AG20443 (cell line): Measurements from ENCODE around the gene HIGD2B.
"Not testable (repeated sequence)": the region's sequence is repeated elsewhere in the genome, so short reads cannot be mapped to it uniquely, and the experiment has no call there.

Experiments
- DNase-seq: peaks from one replicate; pipeline ENCODE4 v3.0.0; 2012; ENCODE audit warnings: low spot score, mixed read lengths

The HIGD2B gene, protein sequence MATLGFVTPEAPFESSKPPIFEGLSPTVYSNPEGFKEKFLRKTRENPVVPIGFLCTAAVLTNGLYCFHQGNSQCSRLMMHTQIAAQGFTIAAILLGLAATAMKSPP

GRCh38 chr15:72685925-72686794, at the start of gene HIGD2B, which contains the start of gene BBS4:
HIGD2B (minus strand) TSS chr15:72686182; CDS start chr15:72676374, 9,808 bp downstream.
BBS4 (plus strand) TSS chr15:72686207; CDS start chr15:72686228, 21 bp downstream.
- DNase-seq: peak; percentile 92

- DNase-seq: no peak
These were observed 49.1 kb upstream of the HIGD2B start for GRCh38 chr15:72735111-72735510.

DNA sequence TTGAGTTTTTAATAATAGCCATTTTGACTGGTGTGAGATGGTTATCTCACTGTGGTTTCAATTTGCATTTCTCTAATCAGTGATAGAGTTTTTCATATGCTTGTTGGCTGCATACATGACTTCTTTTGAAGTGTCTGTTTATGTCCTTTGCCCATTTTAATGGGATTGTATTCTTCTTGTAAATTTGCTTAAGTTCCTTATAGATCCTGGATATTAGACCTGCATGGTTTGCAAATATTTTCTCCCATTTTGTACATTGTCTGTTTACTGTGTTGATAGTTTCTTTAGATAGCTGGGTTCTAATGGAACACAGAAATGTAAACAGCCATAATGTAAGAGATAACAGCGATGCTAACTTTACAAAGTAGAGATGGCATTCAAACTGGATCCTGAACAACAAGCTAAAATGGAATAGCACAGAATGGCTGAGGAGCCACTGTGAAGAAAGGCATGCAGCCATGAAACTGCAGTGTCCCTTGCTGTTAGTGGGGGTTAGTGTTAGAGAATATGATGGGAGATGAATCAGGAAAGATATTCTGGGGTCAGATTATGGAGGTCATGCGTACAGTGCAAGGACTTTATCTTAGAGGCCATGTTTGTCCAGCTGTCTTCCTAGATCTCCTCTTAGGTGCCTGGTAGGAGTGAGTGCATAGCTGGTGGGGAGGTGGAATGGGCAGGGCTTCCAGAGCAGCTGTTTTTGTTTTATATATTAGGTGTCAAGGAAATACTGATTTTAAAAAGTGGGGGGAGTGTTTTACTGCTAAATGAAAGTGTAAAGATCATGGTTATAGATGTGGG, 48.2 kb upstream of the HIGD2B start:
- no peak for DNase-seq

- DNase-seq: no peak
These were observed 46.5 kb upstream of the HIGD2B start for GRCh38 chr15:72732516-72732915.

DNA sequence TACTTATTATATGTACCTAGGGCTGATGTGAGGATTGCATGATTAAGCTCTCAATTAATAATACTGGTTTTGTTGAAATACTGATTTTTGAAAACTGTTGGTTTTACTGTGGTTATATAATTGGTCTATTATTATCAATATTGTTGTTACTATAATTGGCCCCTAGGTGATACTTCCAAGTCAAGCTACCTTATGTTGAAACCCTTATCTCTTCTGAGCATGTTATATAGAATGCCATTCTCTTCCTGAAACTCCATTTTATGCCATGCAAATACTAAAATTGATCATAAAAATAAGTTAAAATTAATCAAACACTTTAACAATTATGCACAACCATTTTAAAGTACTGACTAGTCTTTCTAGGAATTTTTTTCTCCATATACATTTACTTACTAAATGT, 46.1 kb upstream of the HIGD2B start:
- no peak for DNase-seq

- DNase-seq: no peak
These were observed 42.8 kb upstream of the HIGD2B start for GRCh38 chr15:72728821-72729220.

DNA sequence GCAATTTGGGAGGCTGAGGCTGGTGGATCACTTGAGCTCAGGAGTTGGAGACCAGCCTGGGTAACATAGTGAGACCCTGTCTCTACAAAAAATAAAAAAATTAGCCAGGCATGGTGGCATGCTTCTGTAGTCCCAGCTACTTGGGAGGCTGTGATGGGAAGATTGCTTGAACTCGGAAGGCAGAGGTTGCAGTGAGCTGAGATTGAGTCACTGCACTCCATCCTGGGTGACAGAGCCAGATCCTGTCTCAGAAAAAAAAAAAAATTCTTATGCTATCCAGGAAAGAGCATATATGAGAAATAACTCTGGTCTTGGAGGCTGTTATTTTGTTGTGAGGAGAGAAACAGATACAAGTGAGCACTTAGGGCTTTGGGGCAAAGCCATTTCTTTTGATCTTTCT, 42.3 kb upstream of the HIGD2B start:
- DNase-seq: not testable (repeated sequence)

- DNase-seq: no peak
These were observed 41.2 kb upstream of the HIGD2B start for GRCh38 chr15:72727154-72727553.

DNA sequence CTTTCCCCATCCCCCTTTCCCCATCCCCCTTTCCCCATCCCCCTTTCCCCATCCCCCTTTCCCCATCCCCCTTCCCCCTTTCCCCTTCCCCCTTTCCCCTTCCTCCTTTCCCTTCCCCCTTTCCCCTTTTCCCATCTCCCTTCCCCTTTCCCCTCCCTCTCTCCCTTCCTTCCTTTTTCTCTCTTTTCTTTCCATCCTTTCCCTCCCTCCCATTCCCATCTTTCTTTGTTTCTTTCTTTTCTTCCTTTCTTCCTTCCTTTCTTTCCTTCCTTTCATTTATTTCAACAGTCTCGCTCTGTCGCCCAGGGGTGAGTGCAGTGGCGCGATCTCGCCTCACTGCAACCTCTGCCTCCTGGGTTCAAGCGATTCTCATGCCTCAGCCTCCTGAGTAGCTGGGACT, 39.9 kb upstream of the HIGD2B start:
- not testable (repeated sequence) for DNase-seq

DNA sequence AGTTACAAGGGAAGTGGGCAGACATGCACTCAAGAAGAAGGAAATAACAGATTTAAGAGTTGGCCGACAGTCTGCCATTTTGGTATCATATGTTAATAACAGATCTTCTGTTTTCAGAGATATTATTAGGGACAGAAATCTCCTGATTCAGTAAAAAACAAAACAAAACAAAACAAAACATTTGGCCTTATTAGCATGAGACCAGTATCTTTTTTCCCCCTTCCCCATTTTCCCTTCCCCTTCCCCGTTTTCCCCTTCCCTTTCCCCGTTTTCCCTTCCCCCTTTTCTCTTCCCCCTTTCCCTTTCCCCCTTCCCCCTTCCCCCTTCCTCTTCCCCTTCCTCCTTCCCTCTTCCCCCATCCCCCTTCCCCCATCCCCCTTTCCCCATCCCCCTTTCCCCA, 39.5 kb upstream of the HIGD2B start:
- no peak for DNase-seq

GRCh38 chr15:72724028-72724427, 38.0 kb upstream of the HIGD2B start:
- no peak for DNase-seq

- DNase-seq: peak; percentile 71
These were observed 36.2 kb upstream of the HIGD2B start for GRCh38 chr15:72722071-72722696.

DNA sequence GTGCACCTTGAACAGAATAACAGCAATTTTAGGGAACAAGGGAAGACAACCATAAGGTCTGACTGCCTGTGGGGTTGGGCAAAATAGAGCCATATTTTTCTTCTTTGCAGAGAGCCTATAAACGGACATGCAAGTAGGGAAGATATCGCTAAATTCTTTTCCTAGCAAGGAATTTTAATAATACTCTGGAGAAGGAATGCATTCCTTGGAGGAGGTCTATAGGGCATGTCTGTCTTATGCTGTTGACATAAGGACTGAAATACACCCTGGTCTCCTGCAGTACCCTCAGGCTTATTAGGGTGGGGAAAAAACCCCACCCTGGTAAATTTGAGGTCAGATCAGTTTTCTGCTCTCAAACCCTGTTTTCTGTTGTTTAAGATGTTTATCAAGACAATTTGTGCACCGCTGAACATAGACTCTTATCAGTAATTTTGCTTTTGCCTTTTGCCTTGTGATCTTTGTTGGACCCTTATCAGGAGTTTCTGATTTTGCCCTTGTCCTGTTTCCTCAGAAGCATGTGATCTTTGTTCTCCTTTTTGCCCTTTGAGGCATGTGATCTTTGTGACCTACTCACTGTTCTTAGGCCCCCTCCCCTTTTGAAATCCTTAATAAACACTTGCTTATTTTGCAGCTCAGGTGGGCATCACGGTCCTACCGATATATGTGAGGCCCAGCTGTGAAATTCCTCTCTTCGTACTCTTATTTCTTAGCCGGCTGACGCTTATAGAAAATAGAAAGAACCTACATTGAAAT, 22.7 kb upstream of the HIGD2B start:
- DNase-seq: not testable (repeated sequence)

GRCh38 chr15:72706266-72706665, 20.3 kb upstream of the HIGD2B start:
- no peak for DNase-seq

GRCh38 chr15:72700076-72700475, 14.1 kb upstream of the HIGD2B start:
- DNase-seq: no peak

DNA sequence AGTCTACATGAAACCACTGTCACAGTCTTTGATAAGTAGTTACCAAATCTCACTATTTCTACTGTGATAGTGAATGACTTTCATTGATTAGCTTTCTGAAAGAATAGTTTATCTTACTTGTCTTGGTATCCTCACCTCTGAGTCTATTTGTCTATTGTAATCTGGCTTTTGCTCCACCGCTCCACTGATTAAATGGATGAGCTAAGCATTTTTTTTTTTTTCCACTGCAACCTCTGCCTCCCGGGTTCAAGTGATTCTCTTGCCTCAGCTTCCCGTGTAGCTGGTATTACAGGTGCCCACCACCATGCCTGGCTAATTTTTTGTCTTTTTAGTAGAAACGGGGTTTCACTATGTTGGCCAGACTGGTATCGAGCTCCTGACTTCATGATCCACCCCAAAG, 13.0 kb upstream of the HIGD2B start:
- DNase-seq: no peak

- DNase-seq: no peak
These were observed 5.0 kb upstream of the HIGD2B start for GRCh38 chr15:72690938-72691337.

- DNase-seq: no peak
These were observed 2.7 kb upstream of the HIGD2B start for GRCh38 chr15:72688697-72689096.

GRCh38 chr15:72685301-72685924, 569 bp downstream of the HIGD2B start:
- DNase-seq: no peak

DNA sequence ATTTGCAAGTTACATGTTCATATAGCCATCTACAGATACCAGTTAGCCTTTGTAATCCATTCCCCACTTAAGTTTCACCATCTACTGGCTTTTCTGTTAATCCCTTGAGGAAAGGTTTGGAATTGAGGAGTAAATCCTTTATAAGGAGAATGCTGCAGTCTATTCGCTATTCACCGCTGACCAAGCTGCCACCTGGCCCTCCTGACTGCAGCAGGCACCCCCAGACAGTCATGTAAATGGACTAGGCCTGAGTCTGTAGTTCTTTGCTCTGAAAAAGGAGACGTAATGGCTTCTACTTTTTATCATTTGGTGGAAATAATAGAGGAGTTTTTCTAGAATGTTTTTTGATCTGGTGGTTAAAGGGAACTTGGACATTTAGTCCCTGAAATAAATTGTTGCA, 3.2 kb downstream of the HIGD2B start:
- DNase-seq: no peak

DNA sequence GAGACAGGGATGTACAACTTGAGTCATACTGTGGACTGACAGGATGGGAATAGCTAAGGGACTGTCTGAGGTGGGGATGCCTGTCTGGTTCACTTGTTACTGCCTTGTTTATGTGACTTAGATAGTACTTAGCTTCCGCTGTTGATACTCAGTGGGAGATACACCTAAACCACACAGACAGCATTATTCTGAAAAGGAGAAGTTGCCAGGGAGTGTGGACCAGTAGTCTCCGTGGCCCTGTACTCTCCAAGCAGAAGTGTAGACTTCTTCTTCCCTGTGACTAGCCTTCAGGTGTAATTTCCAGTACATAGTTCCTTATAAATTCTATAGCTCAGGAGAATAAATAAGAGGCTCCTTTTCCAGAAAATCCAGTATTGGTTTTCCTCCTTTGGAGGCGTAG, 5.1 kb downstream of the HIGD2B start:
- DNase-seq: no peak
